SK-N-MC (cell line): ENCODE data around the gene TMEM106C.

Experiments used
- DNase-seq: peaks from one replicate; pipeline ENCODE4 v3.0.0-alpha.2; 2011; ENCODE audit warnings: low read depth, low spot score
- H3K27ac ChIP-seq: fragments of 200-600 bp; sonication (generic); 2 replicates; pipeline ENCODE4 v1.5.1; 2016; ENCODE audit warnings: mixed run types
- H3K36me3 ChIP-seq: fragments of 200-600 bp; sonication (generic); 2 replicates; pipeline ENCODE4 v1.6.1; 2017; ENCODE audit warnings: antibody characterized with exemption, low read length, mixed read lengths; ENCODE audit not compliant: insufficient read depth
- H3K4me3 ChIP-seq: fragments of 200-600 bp; sonication (generic); 2 replicates; pipeline ENCODE4 v1.5.1; 2016
- H3K9ac ChIP-seq: fragments of 200-600 bp; sonication (generic); 2 replicates; pipeline ENCODE4 v1.8.0; 2017; ENCODE audit warnings: mixed run types, mixed read lengths; ENCODE audit not compliant: insufficient read length
- H3K9me3 ChIP-seq: fragments of 200-600 bp; sonication (generic); 2 replicates; pipeline ENCODE4 v1.6.1; 2017; ENCODE audit warnings: low read depth, mild to moderate bottlenecking, antibody characterized with exemption, low read length, moderate library complexity, mixed read lengths
- EZH2 ChIP-seq: fragments of 200-600 bp; sonication (generic); IDR thresholded peaks from one replicate; pipeline ENCODE4 v1.6.1; 2017; ENCODE audit warnings: antibody characterized with exemption
- FOXP2 ChIP-seq: optimal IDR thresholded peaks from 2 replicates; pipeline ENCODE3; 2011; ENCODE audit warnings: mild to moderate bottlenecking, moderate library complexity; ENCODE audit not compliant: insufficient read depth; ENCODE audit errors: extremely low read length, control extremely low read depth
- POLR2AphosphoS5 ChIP-seq: IDR thresholded peaks from 2 replicates; pipeline ENCODE4 v1.6.1; 2012; ENCODE audit warnings: mild to moderate bottlenecking, low read depth, low read length, borderline replicate concordance

TMEM106C gene

DNA sequence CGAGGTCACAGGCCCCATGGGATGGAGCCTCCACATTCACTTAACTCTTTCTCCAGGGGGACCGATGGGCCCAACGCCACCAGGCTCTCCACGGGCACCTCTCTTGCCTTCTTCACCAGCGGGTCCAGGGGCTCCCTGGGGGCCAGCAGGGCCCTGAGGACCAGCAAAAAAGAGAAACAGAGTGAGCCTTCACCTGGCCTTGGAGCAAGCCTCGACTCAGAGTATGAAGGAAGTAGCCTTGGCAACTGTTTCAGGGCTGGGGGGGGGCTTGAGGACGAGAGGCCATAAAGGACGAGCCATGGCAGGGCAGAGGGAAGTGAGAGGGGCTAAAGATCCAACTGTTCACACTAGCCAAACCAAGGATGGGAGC lies 22.9 kb downstream of the TMEM106C start:
- DNase-seq: no peak
- H3K9me3 ChIP-seq: no peaks in the 10 kb centered on the region
- no peak overlapping the region for H3K27ac ChIP-seq
- no peaks in the 10 kb centered on the region for H3K36me3 ChIP-seq
- no peak for TF ChIP-seq EZH2
- TF ChIP-seq FOXP2: no peak
- TF ChIP-seq POLR2AphosphoS5: no peak
- H3K9ac ChIP-seq: no peak overlapping the region
- H3K4me3 ChIP-seq: no peak overlapping the region

DNA sequence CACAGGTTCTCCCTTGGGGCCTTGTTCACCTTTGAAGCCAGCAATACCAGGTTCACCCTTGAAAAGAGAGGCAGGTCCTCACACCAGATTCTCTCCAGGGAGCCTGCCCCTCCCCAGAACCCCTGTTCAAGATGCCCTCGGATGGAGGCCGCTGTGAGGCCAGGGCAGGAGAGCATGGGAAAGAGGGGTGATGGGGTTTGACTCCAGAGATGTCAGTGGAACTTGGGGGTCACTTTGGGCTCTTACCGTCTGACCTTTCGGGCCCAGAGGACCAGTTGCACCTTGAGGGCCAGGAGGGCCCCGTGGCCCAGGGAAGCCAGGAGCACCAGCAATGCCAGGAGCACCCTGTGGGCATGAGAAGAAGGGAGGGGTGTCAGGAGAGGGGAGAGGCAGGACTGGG lies 23.4 kb downstream of the TMEM106C start:
- no peak overlapping the region for H3K27ac ChIP-seq
- TF ChIP-seq POLR2AphosphoS5: no peak
- TF ChIP-seq EZH2: no peak
- no peak for TF ChIP-seq FOXP2
- no peaks in the 10 kb centered on the region for H3K36me3 ChIP-seq
- no peak for DNase-seq
- H3K4me3 ChIP-seq: no peak overlapping the region
- no peak overlapping the region for H3K9ac ChIP-seq
- H3K9me3 ChIP-seq: no peaks in the 10 kb centered on the region

DNA sequence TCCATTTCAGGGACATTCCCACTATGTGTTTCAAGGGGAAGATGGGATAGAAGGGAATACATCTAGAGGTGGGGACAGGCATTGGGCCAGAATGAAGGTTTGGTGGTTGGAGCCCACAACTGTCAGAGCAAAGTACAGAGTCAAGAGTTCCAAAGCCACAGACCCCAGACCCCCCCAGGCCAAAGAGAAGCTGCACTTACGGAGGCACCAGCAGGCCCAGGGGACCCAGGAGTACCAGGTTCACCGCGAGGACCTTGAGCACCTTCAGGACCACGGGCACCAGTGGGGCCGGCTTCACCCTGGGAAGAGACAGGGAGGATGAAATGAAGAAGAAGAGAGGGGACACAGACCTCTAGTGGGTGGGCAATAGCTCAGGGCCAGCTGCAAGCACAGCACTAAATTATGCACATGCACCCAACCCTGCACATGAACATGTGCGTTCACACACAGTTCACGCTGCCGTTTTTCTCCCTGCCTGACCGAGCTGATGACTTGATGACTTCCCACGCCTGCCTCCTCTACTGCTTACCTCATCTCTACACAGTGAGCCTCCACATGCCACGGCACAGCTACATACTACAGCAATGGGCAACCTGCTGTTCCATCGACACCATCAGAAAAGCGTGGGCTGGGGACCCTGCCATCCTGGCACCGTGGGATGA lies 24.1 kb downstream of the TMEM106C start:
- H3K4me3 ChIP-seq: no peak overlapping the region
- H3K27ac ChIP-seq: no peak overlapping the region
- TF ChIP-seq FOXP2 (no peak), EZH2 (no peak), POLR2AphosphoS5 (no peak)
- no peaks in the 10 kb centered on the region for H3K9me3 ChIP-seq
- H3K36me3 ChIP-seq: no peaks in the 10 kb centered on the region
- H3K9ac ChIP-seq: no peak overlapping the region
- DNase-seq: no peak

DNA sequence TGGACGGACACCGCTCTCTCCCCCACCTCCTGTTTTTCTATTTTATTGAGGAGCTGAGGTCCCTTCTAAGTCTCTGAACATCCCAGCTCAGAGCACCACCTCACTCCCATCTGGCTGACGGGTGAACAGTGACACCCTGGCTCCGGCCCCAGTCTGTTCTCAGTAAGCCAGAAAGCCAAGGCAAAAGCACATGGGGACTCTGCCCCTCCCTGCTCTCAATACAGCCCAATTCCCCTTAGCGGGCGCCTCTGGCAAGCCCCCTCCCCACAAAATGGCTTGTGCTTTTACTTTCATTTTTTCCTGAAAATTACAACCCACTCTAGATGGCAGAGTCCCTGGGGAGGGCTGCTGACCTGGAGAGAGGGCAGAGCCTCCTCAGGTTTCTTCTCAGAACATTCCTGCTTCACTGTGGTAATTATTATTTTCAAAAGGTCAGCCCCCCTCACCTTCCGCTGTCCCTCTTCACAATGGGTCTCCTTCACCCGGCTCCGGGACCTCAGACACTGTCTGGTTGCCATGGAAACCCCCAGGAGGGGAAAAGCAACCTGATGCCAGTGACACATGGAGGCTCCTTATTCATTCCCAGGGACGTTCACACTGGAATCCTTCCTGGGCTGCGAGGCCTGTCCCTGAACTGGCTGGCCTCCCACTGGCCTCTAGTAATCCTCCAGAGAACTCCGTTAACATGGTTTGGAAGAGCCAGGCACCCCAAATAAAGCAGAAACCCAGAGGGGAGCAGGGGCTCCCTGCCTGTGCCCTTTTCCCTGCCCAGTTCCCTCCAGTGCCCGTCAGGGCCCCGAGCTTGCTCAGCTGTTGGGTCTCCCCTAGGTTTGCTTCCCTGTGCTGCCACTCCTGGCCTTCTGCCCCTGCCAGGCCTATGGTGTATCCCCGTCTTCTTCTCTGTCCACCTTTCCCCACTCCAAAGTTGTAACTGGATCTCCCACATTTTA lies 25.0 kb downstream of the TMEM106C start:
- Histone ChIP-seq H3K9me3 (no peaks in the 10 kb centered on the region), H3K36me3 (no peaks in the 10 kb centered on the region), H3K27ac (no peak overlapping the region), H3K9ac (no peak overlapping the region), H3K4me3 (no peak overlapping the region)
- no peak for TF ChIP-seq POLR2AphosphoS5
- no peak for TF ChIP-seq EZH2
- TF ChIP-seq FOXP2: no peak
- no peak for DNase-seq

DNA sequence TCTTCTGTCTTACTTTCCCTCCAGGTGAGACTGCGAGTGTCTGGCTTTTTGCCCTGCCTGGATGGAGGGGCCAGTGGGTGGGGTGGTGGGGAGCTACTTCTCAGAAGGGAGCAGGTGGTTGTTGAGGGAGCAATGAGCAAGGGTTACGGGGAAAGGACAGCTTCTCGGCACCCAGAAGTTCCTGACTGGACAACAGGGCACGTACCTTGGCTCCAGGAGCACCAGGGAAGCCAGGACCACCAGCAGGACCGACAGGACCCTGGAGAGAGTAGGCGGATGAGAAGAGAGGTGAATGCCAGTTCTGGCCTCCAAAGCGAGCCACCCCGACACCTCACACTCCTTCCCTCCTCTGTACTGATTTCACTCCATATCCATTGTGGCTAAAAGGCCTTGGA lies 25.6 kb downstream of the TMEM106C start:
- no peak for TF ChIP-seq POLR2AphosphoS5
- no peak for TF ChIP-seq EZH2
- no peak for TF ChIP-seq FOXP2
- H3K9ac ChIP-seq: no peak overlapping the region
- no peaks in the 10 kb centered on the region for H3K36me3 ChIP-seq
- H3K9me3 ChIP-seq: no peaks in the 10 kb centered on the region
- H3K27ac ChIP-seq: no peak overlapping the region
- H3K4me3 ChIP-seq: no peak overlapping the region
- DNase-seq: no peak

DNA sequence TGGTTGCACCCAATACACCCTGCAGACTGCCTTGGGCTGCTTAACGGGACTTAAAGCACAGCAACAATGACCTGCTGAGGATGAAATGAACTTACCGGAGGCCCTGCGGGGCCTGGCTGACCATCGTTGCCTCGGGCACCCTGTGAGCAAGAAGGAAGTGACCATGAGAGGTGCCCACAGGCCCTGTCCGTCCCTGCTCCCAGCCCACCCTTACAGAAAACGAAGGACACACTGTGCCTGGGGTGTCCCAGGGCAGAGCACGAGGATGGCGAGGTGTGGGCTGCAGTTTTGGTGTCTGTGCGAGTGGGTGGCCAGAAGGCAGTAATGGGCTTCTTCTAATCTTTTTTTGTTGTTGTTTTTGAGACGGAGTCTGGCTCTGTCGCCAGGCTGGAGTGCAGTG lies 26.3 kb downstream of the TMEM106C start:
- Histone ChIP-seq H3K9me3 (no peaks in the 10 kb centered on the region), H3K27ac (no peak overlapping the region), H3K9ac (no peak overlapping the region), H3K4me3 (no peak overlapping the region), H3K36me3 (no peaks in the 10 kb centered on the region)
- TF ChIP-seq EZH2 (no peak), POLR2AphosphoS5 (no peak), FOXP2 (no peak)
- DNase-seq: no peak

DNA sequence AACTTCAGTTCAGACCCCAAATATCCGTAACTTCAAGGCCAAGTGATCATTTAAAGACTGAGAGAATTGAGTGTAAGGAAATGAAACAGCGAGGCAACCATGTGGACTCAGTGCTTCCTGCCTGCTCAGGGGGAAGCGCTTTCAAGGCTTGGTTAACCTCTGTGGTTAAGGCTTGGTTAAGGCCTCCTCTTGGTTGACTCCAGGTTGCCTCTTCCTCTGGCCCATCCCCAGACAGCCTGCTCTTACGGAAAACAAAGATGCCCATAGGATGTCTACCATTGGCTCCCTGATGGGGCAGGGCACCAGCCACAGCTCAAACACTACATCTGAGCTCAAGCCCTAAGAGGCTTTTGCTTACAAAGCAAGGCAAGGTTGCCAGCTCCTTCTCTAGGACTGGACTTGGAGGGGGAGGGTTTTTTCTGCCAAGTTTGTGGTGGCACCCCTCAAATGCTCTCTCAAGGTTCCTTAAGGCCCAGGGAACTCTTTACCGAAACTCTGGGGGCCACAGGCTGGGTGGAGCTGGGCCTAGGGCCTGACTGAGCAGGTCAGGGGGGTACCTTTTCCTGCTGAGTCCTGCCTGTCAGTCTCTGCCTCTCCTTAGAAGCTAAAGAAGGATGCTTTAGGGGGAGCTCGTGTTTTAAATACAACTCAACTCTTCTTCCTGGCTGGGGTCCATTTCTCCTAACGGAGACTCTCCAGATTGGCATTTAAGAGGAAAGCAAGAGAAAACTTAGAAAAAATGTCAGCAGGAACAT lies 27.1 kb downstream of the TMEM106C start:
- Histone ChIP-seq H3K36me3 (no peaks in the 10 kb centered on the region), H3K4me3 (no peak overlapping the region), H3K9ac (no peak overlapping the region), H3K9me3 (no peaks in the 10 kb centered on the region), H3K27ac (no peak overlapping the region)
- no peak for TF ChIP-seq POLR2AphosphoS5
- no peak for TF ChIP-seq EZH2
- TF ChIP-seq FOXP2: no peak
- no peak for DNase-seq

DNA sequence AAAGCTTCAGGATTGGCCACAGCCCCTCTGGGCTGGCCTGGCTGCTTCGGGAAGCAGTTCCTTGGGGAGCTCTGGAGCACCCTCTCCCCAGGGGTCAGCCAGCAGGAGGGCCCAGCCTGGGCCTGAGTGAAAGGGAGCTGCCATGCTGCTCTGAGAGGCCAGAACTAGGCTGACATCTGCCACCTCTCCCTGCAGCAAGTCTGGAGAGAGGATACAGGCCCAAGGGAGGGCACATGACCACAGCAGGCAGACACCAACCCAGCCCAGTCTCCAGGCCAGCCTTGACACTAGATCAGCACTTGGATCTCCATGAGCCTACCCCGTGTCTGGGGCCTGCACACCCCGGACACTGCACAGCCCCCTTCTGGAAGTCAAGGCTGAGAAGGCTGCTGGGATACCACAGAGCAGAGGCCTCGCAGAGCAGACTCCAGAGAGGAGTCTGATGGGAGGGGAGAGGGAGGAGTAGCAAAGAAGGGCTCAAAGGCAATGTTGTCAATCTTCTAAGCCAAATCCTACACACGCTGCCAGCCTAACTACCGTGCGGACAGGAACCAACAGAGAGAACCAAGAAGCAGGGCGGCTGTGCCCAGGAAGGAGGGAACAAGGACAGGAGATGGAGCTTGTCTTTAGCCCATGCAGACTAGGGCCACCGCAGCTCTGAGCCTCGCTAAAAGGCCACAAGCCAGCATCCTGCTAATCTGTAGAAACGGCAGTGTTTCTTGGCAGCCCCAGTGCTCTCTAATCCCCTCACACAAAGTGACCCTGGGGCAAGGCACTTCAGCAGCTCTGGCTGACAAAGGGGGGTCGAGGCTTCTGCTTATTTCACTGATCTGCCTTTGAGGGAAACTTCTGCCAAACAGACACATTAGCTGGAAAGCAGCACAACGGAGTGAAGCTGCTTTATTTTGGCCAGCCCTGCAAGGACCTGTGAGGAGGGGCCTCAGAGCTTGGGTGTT lies 28.0 kb downstream of the TMEM106C start:
- no peaks in the 10 kb centered on the region for H3K9me3 ChIP-seq
- H3K36me3 ChIP-seq: no peaks in the 10 kb centered on the region
- no peak overlapping the region for H3K9ac ChIP-seq
- no peak overlapping the region for H3K4me3 ChIP-seq
- DNase-seq: no peak
- H3K27ac ChIP-seq: no peak overlapping the region
- no peak for TF ChIP-seq POLR2AphosphoS5
- no peak for TF ChIP-seq FOXP2
- TF ChIP-seq EZH2: no peak
